ENCODE results near the gene AK3.

The AK3 gene

DNA sequence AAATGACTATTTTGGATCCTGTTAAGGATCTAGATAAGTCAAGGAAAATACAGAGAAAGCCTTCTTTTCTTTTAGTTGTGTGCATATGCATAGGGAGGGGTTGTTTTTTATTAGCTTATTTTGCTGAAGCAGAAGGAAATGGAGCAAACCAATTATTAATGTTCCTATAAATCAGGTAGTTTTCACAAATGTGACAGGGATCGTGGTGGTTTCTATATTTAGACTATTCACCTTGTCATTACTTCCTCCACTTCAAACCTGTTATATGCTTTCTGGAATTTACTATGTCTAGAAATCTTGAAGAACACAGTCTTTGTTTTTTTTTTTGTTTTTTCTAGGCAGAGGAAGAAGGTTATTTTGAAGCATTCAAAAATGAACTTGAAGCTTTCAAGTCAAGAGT is 39.5 kb downstream of the AK3 start:
- no peak for DNase-seq

DNA sequence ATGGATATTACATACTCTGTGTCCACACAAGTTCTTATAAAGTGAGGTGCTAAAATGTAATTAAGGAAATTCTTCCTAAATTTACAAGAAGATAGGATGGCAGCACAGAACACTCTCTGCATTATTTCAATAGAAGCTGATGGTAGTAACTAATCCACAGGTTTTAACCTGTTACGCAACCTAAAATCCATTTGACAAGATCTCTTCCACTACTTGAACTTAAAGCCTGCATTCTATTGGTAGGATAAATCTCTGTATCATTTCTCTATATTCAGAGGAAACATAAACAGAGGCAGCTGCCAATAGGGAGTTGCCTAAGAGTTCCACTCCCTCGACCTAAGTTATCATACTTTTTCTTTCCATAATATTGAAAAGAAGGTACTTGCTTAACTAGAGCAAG is 40.1 kb downstream of the AK3 start:
- no peak for DNase-seq

DNA sequence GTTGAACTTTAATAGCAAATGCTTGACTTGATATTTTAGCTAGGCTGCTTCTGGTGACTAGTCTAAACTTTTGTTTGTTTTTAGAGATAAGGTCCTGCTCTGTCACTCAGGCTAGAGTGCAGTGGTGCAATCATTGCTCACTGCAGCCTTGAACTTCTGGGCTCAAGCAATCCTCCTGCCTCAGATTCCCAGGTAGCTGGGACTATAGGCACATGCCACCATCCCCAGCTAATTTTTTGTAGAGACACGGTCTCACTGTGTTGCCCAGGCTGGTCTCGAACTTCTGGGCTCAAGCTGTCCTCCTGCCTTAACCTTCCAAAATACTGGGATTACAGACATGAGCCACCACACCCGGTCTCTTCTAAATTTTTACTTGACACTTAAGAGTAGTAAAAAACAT is 40.9 kb downstream of the AK3 start:
- DNase-seq: no peak

DNA sequence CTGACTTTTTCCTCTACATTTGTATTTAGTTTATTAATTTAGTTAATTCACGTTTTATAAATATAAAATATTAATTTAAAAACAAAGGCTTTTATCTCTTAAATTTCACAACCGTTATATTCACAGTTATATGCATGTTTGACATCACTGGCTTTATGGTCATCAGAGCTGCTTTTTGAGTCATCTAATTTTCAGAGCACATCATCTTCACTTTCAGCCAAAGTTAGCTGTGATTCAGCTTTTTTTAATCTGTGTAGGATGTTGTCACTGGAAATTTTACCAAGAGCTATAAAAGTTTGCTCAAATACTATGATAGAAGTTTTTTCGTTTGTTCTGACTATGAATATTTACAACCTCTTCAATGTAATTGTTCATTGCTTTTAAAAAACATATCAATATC is 49.2 kb downstream of the AK3 start:
- peak; percentile 54 for DNase-seq

DNA sequence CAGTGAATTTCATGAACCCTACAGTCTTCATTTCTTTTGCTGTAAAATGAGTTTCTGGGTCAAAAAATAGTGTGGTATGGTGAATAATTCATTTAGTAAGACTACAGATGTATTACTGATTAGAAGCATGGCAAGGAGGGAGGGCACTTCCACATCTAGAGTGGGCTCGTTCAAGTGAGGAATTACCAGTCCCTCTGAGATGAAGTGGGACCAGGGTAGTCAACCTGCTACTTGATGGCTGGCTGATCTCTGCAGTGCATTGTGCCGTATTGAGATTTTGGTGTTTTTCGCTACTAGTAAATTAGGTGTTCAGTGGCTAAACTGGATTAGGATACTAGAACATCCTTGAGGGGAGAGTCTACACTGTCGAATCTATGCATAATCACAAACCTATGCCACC is 50.9 kb downstream of the AK3 start:
- no peak for DNase-seq

DNA sequence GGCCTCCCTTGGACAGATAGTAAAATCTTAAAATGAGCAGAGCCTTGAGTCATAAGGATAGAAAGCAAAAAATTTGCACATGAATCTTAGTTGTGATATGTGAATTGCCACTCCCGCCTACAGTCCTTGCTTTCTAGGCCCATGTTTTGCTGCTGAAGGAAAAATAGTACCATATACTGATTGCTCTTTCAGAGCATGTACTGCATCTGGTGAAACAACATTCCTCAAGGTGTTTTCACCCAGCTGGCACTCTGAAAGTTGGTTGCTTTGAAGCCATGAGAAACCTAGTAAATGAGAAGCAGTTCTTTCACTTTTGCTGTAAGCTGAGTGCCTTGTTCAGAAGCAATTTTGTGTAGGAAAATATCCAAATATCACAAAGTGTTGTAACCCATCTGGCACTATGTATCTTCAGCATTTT is 51.3 kb downstream of the AK3 start:
- no peak for DNase-seq

DNA sequence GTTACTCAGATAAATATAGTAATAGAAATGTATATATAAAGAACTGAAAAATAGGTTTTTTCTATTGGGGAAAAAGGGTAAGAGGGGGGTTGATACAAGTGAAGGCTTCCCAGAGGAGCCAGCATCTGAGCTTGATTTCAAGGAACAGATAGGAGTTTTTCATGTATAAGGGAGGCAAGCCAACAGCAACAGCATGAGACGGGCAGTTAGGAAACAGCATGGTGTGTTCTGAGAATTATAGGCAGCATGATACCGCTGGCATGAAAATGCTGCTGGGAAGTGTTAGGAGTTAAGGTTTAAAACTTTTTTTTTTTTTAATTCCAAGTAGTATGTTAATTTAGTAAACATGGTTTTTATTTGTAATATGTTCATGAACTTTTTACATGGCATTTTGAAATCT is 52.0 kb downstream of the AK3 start:
- DNase-seq: no peak

DNA sequence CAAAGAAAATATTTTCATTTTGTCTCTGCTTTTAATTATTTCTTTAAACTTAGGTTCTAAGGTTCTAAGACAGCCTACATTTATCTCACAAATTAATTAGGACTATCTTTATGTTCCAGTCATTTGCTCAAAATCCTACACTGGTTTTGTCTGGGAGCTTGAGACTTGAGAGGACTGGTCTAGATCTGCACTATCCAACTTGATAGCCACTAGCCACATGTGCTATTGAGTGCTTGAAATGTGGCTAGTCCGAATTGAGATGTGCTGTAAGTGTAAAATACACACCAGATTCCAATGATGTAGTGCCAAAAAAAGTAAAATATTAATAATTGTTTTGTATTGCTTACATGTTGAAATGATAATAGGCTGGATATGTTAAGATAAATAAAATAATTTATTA is 54.4 kb downstream of the AK3 start:
- no peak for DNase-seq

DNA sequence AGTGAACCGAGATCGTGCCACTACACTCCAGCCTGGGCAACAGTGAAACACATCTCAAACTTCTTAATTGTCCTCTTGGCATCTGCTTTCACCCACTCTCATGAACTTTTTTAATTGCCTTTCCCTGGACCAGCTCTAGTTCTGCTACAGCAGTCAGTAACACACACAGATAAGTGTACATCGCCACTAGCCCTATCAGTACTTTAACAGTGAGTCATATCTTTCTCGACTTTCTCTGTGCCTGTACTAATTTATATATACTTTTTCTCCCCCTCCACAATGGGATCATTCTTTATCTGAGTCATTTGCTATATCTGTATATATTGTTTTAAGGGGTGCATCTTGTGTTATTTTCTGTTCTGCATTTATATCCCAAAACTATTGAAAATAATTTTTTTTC is 54.9 kb downstream of the AK3 start:
- no peak for DNase-seq

DNA sequence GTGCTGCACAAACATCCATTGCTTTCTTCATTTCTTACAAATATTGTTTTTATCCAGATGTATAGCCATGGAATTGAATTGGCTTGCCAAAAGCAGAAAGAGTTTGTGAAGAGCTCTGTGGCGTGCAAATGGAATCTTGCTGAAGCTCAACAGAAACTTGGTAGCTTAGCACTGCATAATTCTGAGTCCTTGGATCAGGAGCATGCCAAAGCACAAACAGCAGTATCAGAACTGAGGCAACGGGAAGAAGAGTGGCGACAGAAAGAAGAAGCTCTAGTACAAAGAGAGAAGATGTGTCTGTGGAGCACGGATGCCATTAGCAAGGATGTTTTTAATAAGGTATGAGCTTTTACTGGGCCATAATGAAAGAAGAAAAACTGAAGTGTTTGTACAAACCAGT is 56.2 kb downstream of the AK3 start:
- DNase-seq: no peak

DNA sequence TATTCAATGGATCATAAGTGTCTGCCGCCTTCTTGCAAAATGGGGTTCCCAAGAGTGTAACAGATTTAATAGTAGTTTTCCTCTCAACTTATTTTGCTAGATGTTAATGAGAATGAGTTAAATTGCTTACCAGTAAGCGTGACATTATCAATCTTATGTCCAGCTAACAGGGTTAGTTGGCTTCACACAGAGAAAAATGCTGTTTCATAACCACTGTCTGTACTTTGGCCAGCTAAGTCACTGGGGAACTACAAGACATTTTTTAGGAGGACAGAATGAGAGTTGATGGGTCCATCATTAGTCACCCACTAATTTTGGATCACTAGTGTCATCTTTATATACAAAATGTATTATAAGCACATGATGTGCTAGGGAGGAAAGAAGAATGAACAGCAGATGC is 60.3 kb downstream of the AK3 start:
- peak; percentile 50 for DNase-seq

DNA sequence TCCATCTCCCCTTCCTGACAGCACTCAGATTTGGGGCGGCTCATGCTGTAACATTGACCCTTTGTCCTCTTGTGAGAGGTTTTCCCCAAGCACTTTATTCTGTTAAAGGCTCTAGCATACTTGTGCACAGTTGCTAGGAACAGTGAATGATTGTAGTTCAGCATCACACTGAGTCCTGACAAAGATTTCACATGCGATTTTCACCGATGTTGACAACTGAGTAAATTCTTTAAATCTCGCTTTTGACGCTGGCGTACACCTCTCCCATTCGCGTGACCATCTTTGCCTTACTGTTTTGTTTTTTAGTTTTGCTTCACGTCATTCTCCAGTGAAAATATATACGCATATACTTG is 60.9 kb downstream of the AK3 start:
- DNase-seq: no peak

DNA sequence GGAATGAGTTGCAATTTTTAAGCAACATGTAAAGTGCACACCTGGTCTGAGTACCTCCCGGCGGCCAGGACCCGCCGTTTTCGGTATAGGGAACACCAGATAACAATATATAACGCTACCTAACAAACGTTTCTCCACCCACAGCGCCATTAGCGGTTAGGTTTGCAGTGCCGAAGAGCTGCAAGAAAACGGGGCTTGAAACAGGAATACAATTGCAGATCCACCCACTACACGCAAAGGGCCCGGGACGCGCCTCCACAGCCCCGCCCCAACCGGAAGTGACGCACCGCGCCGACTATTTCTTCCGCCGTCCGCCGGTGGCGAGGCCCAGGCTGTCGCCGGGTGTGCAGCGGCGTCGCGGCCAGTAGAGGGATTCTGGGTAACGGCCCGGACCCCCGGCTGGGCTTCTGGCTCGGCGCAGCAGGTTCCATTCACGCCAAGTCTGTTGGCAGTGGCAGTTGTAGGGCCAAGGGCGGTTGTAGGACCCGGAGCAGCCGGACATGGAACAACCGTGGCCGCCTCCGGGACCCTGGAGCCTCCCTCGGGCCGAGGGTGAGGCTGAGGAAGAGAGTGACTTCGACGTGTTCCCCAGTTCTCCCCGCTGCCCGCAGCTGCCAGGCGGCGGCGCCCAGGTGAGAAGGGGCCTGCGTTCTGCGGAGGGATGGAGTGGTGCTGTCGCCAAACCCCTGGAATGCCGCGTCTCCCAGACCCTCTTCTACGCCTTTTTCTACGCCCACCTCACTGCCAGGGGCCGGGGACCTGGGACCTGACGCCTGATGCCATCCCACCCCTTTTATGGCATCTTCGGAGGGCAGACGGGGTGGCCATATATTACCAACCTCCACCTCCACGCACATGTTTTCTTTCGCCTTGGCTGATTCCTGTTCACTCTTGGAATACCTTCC is 61.5 kb downstream of the AK3 start, which contains the start of gene CDC37L1:
TSS of gene CDC37L1 (plus strand) at position 302 of the 905 bp plus-strand sequence. CDS start at position 501, 199 bp downstream.
- DNase-seq: peak; percentile 96

DNA sequence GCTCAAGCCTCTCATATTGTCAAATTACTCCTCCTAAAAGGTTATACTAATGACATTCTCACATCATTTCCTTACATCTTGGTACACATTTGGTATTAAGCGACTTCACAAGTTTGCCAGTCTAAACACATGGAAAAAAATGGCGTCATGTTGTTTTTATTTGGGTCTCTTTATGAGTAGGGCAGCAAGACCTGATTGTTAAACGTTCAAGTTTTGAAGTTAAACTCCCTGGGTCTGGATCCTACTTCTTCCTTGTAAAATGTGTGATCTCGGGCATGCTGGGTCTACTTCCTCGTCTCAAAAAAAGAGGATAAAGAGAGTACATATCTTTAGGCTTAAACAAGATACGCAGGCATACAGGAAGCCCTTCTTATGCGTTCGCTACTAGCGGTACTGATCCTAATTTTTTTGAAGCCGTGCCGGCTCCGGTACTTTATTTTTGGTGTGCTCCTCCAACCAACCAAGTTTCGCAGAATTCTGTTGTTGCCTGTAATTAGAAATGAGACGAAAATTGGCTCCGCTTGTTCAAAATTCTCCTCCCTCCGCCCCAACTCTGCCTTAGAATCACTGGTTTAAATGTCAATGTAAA is 62.2 kb downstream of the AK3 start:
- DNase-seq: peak; percentile 41

DNA sequence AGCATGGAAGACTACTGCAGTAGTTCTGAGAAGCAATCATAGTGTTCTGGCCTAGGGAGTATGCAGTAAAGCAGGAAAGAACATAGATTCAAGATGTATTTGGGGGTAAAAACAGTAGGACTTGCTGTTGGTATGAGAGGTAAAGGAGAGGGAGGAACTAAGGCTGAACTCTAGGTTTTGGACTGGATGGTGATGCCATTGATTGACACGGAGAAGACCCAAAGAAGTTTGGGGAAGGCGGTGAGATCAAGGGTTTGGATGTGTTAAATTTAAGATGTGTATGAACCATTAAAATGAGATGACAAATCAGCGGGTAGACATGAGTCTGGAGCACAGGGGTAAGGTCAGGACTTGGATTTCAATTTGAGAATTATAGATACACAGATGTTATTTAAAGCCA is 63.6 kb downstream of the AK3 start:
- DNase-seq: no peak

DNA sequence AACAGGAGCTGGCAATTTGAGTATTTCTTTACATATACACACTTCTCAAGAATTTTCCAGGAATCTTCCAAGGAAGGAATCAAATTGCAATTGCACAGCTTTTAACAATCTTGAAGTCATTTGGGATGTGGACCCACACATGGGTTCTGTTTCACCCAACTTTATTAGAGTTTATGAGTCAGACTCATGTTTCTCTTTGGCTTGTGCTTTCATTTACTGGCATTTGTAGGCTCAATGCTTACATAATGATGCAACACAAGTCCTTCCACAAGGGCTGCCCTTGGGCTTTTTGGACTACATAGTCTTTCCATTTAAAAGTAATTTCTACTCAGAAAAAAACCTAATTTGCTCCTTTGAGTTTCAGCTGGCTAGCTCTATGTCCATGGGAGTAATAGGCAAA is 66.2 kb downstream of the AK3 start:
- DNase-seq: peak; percentile 89

DNA sequence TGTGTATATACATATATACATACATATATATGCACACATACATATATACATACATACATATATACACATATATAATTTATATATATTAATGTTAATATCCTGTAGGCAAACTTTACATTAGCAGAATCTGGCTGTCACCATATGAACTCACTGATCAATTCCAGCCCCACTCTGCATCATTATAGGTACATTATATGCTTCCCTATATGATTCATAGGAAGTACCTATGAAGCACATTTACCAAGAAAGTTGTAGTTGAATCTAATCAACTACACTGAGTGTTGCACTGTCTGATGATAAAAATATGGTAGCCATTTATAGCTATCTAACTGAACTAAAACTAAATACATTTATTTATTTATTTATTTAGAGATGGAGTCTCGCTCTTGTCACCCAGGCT is 69.3 kb downstream of the AK3 start:
- DNase-seq: no peak

DNA sequence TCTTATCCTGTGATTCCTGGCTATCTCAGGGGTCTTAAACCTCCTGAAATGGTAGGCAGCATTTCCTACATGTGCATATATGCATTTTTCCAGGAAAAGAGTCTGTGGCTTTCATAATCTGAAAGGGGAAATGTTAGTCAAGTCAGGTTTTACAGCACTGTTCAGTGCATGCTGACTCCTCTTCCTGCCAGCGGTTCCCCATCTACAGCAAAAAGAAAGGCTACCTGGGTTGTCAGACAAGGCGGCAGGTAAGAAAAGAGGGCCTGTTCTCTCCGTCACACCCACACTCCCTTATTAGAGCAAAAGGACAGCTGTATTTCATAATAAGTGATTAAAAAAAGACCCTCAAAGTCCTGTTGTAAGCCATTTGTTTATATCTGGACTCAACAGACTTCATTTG is 70.4 kb downstream of the AK3 start:
- DNase-seq: no peak

DNA sequence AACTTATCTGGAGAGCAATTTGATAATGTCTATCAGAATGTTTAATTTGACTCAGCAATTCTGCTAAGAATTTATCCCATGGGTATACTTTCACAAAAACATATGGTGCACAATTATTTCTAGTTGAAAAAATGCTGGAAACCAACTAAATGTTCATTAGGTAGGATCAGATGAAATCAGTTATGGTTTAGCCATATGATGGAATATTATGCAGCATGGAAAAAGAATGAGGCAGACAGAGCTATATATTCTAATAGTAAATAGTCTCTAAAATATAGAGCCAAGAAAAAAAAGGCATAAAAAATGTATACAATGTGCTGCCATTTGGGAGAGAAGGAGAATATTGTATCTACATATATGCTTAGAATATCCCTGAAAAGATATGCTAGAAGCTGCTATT is 71.1 kb downstream of the AK3 start:
- DNase-seq: no peak

DNA sequence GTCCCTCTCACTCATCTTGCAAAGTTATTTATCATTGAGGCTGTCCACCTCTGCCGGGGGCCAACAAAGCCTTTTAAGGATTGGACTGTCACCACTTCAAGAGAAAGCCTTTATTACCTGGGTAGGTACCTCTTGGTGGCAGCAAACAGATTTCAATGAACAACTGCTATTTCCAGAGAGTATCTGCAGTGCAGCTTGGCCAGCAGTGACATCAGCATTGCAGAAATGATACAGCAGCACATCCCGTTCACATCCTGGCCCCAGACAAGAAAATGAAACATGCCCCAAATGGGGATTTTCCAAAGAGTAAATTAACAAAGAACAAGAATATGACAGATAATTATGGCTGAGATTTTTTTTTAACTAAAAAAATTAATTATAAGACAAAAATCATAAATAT is 72.4 kb downstream of the AK3 start:
- no peak for DNase-seq

DNA sequence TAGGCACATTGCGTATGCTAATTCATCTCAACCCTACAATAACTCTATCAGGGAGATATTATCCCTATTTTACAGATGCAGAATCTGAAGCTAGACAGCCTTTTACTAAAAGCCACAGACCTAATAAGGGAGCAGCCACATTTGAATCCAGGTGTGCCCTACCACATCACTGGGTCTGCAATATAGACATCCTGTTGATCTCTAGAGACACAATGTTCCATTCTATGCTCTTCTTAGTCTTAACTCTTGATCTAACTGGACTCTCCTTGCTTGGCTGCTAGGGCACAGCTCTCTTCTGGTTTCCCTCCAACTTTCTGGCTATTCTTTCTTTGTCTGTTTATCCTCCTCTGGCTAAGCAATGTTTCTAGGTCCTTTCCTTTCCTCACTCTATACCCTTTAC is 73.3 kb downstream of the AK3 start:
- no peak for DNase-seq

DNA sequence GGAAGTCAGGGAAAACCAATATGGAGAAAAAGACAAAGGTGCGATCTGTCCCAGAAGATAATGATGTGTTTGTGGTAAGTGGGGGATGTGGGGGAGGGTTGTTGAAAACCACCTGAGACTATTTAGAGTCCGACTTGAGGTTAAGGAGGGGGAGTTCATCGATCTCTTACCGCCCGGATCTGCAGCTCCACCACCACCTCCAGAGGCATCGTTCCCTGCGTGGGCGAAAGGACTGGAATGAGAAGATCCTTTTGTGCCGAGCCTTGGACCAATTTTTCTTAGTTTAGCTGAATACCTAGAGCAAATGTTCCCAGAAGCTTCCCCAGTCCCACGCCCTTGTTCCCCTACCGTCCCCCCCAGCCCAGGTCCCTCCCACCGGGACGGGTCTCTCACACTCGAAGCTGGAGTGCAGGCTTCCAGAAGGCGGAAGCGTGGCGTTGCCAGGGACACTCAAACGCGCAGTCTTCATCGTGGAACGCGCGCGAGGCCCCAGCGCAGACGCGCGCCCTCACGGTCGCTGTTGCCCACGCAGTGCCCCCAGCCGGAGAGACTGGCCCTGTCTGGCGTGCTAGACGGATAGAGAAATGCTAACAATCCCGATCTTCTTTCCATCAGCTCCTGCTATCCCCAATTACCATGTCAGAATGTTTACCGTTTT is 74.8 kb downstream of the AK3 start, which contains the start of gene SPATA6L:
TSS of gene SPATA6L (minus strand) at position 439 of the 658 bp plus-strand sequence. CDS start at position 209, 230 bp downstream.
- peak; percentile 39 for DNase-seq

DNA sequence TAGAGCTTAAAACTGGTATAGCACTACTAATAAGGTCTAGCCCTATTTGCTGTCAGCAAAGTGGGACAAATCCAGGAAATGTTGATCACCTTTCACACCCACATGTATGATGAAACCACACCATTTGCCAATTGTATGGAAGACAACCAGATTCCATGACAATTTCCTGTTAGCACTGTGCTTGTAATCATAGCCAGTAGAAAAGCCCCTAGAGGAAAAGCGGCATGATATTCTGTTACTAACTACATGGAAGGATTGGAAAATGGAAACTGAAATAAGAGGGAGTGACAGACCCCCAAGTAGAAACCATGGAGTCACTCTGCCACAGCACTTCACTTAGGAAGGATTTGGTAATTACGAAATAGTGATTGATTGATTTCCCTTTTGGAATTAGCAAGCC is 75.6 kb downstream of the AK3 start:
- DNase-seq: peak; percentile 44

DNA sequence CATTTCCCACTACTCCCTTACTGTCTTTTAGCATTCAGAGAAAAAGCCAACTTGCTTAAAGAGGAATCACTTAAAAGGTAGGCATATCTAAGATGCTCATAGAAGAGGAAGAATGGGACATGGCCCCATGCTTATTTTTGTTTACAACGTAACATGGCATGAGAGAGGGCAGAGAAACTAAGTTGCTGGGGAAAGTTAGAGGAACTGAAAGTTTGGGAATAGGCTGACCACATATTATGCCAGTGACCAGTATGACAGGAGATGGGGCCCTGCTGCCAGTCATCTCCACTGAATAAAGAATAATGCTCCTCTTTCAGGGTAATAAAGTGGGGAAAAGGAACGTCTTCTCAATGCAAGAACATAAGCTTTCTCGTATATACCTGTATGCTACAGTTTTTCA is 77.0 kb downstream of the AK3 start:
- no peak for DNase-seq

Data from fibroblast of skin of right biceps (primary cell).